Measurements from ENCODE around the gene SNX30.

The SNX30 gene

GRCh38 chr9:112811518-112811917 lies 61.0 kb downstream of the SNX30 start:
- TF ChIP-seq RAD21 (IDR thresholded peaks at IDR 0.05; ENCODE audit: low read depth), result no peak
- no peak for TF ChIP-seq EP300 (IDR thresholded peaks at IDR 0.05; ENCODE audit: borderline replicate concordance)
- no peak for TF ChIP-seq MAX (IDR thresholded peaks at IDR 0.05)
- TF ChIP-seq EGR1 (IDR thresholded peaks at IDR 0.05), result no peak
- TF ChIP-seq CREB1 (IDR thresholded peaks at IDR 0.05; ENCODE audit: low read depth), result no peak
- TF ChIP-seq FOXM1 (IDR thresholded peaks at IDR 0.05; ENCODE audit: borderline replicate concordance, low read depth), result no peak
- no peak for TF ChIP-seq USF1 (IDR thresholded peaks at IDR 0.05)
- no peak for TF ChIP-seq REST (IDR thresholded peaks at IDR 0.05; ENCODE audit: low read depth)
- TF ChIP-seq TCF12 (IDR thresholded peaks at IDR 0.05; ENCODE audit: low read depth), result no peak
- TF ChIP-seq TAF1 (IDR thresholded peaks at IDR 0.05; ENCODE audit: low read depth), result no peak
- no peak for TF ChIP-seq CEBPB (IDR thresholded peaks at IDR 0.05)
- TF ChIP-seq NFIC (IDR thresholded peaks at IDR 0.05), result no peak
- TF ChIP-seq TEAD4 (IDR thresholded peaks at IDR 0.05), result no peak

GRCh38 chr9:112815868-112816267 lies 65.3 kb downstream of the SNX30 start:
- no peak for TF ChIP-seq CREB1 (IDR thresholded peaks at IDR 0.05; ENCODE audit: low read depth)
- TF ChIP-seq MAX (IDR thresholded peaks at IDR 0.05), result no peak
- no peak for TF ChIP-seq FOXM1 (IDR thresholded peaks at IDR 0.05; ENCODE audit: borderline replicate concordance, low read depth)

- TF ChIP-seq EP300 (IDR thresholded peaks at IDR 0.05; ENCODE audit: borderline replicate concordance) (no peak), EGR1 (IDR thresholded peaks at IDR 0.05) (no peak), CEBPB (IDR thresholded peaks at IDR 0.05) (no peak), REST (IDR thresholded peaks at IDR 0.05; ENCODE audit: low read depth) (no peak), ZBTB7A (IDR thresholded peaks at IDR 0.05; ENCODE audit: low read depth) (no peak), NFIC (IDR thresholded peaks at IDR 0.05) (no peak)
Measured at GRCh38 chr9:112817860-112818203, 67.3 kb downstream of the SNX30 start.

GRCh38 chr9:112819635-112820496 lies 69.3 kb downstream of the SNX30 start:
- TF ChIP-seq MAX (IDR thresholded peaks at IDR 0.05) (no peak), RAD21 (IDR thresholded peaks at IDR 0.05; ENCODE audit: low read depth) (peak; percentile 78), CEBPB (IDR thresholded peaks at IDR 0.05) (no peak)

- no peak for TF ChIP-seq EGR1 (IDR thresholded peaks at IDR 0.05)
- TF ChIP-seq USF1 (IDR thresholded peaks at IDR 0.05), result no peak
Measured at GRCh38 chr9:112820881-112821280, 70.3 kb downstream of the SNX30 start.

- TF ChIP-seq TCF12 (IDR thresholded peaks at IDR 0.05; ENCODE audit: low read depth) (no peak), MAX (IDR thresholded peaks at IDR 0.05) (no peak), FOXM1 (IDR thresholded peaks at IDR 0.05; ENCODE audit: borderline replicate concordance, low read depth) (no peak), REST (IDR thresholded peaks at IDR 0.05; ENCODE audit: low read depth) (no peak), EGR1 (IDR thresholded peaks at IDR 0.05) (no peak), TAF1 (IDR thresholded peaks at IDR 0.05; ENCODE audit: low read depth) (no peak), CEBPB (IDR thresholded peaks at IDR 0.05) (no peak), NFIC (IDR thresholded peaks at IDR 0.05) (no peak), EP300 (IDR thresholded peaks at IDR 0.05; ENCODE audit: borderline replicate concordance) (no peak), RAD21 (IDR thresholded peaks at IDR 0.05; ENCODE audit: low read depth) (no peak), USF1 (IDR thresholded peaks at IDR 0.05) (no peak), ZBTB7A (IDR thresholded peaks at IDR 0.05; ENCODE audit: low read depth) (no peak), YY1 (IDR thresholded peaks at IDR 0.05; ENCODE audit: low read depth) (no peak), TEAD4 (IDR thresholded peaks at IDR 0.05) (no peak), CREB1 (IDR thresholded peaks at IDR 0.05; ENCODE audit: low read depth) (no peak)
Measured at GRCh38 chr9:112822618-112823017, 72.1 kb downstream of the SNX30 start.

All from Ishikawa (cell line).